GM12801 (cell line): ENCODE results near the gene RXRG.

Experiments
- TF ChIP-seq, protein P1 (sequence below): IDR thresholded peaks from one replicate; pipeline ENCODE4 v1.5.1; 2011; ENCODE audit warnings: control low read depth; ENCODE audit not compliant: insufficient read length; ENCODE audit errors: extremely low read depth

RXRG gene

DNA sequence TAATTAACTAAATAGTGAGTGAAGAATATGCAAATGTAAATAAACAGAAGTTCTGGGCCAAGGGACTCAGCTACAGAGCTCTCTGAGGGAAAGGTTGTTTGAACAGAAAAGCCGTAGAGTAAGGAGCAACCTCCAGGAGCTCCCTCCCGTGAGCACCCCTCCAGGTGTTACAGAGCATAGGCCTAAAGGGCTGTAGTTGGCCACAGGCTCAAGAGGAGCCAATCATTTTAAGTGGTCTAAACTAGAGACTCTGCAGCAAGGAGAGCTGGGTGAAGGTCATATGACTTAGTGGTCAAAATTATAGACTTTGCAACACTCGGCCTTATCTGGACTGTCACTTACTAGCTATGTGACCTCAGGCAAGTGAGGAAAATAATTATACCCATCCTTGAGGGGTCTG, 19.1 kb upstream of the RXRG start:
- TF ChIP-seq, protein P1, sequence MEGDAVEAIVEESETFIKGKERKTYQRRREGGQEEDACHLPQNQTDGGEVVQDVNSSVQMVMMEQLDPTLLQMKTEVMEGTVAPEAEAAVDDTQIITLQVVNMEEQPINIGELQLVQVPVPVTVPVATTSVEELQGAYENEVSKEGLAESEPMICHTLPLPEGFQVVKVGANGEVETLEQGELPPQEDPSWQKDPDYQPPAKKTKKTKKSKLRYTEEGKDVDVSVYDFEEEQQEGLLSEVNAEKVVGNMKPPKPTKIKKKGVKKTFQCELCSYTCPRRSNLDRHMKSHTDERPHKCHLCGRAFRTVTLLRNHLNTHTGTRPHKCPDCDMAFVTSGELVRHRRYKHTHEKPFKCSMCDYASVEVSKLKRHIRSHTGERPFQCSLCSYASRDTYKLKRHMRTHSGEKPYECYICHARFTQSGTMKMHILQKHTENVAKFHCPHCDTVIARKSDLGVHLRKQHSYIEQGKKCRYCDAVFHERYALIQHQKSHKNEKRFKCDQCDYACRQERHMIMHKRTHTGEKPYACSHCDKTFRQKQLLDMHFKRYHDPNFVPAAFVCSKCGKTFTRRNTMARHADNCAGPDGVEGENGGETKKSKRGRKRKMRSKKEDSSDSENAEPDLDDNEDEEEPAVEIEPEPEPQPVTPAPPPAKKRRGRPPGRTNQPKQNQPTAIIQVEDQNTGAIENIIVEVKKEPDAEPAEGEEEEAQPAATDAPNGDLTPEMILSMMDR = no peak

DNA sequence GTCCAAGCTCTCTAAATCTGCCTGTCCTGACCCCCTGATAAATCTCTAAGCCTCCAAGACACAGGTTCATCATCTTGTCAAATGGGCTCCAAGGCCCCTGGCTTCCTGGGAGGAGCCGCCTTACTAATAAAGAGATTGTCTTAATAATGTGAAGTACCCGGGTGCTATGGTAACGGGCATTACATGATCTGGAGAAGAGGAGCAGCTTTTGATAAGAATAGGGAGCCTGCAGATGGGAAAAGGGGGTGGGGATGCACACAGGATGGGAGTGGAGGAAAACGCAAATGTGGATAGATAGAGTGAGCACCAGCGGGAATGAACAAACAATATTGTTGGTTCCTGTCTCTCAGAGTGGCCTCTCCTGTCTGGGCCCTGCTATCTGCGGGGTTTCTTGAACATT, 11.9 kb upstream of the RXRG start:
- TF ChIP-seq, protein P1 = no peak

DNA sequence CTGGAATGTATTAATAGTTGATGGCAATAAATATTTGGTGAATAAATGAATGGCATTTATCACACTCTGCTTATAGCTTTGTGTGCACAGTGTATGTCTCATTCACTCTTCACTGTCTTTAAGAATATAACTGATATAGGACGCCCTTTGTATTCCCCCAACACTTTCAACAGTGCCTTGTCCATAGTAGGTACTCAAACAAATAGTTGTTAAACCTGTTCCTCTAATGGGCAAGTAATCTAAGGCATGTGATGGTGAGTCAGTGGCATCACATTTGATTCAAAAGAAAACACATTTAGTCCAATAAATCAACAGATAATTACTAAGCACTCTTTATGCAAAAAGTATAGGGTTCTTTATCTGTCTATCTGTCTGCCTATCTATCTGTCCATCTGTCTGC, 11.2 kb upstream of the RXRG start:
- TF ChIP-seq, protein P1 = no peak

DNA sequence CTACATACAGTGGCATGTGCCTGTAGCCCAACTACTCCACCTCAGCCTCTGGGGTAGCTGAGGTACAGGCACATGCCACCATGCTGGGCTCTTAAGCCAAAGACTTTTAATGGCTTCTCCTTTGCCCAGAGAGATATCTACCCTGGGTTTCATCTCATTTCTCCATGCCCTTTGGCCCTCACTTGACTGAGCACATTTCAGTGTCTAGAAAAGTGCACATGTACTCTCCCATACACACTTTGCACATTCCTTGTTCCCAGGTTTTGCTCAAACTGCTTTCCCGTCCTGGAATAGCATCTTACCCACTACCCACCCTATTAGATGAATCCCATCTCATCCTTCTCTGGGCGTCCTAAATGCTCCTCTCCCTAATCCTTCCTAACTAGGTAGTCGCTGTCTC, 10.2 kb upstream of the RXRG start:
- TF ChIP-seq, protein P1 = no peak

DNA sequence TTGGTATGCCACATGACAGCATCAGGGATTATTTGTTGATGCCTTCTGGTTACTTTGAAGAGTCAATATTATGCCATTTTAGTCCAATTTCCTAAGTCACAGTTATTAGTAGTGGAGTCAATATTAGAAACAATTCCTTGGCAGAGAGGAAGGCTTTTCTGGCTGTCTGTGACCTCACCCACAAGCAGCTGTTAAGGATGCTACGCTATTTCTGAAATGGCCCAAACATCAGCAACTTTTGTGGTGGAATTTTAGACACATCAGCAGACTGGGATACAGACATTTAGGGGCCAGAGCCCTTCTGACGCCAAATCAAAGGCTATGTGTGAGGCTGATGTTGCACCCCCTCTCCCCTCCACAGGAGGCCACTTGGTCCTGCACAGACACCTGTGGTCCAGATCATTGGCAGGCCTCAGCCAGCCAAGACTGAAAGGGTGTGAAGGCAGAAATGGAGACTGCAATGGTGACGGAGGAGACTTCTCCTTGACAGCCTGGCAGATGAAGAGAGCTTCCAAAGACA, 9.2 kb upstream of the RXRG start:
- TF ChIP-seq, protein P1 = no peak

DNA sequence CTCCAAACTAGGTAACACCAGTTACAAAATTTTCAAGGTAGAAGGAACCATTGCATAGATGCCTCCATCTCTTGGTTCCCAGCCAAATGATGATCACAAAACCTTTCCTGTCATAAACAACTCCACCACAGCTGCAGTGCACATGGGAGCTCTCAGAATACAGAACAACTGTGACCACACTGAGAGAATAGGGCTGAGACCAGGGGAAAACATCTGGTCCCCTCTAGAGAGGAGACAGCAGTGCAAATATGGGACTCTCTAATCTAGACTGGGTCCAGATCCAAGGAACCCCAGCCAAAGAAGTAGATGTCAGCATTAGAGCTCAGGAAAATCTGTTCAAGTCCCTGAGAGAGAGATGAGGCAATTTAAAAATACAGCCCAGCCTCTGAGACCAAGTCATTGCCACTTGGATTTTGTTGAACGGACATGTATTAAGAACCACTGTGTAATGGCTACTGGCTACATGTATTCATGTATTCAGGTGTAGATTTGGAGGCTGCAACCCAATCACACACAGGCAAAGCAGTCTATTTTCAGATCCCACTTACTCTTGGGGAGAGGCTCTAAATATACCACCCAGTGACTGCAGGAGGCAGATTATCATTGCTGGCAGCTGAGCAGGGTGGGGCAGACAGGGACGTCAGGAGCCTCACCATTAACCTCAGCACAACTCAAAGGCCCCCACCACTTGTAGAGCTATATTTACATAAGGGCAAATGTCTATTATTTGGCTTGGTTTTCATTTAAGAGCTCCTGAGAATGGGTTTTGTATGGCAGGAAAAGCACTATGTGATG, 7.6 kb upstream of the RXRG start:
- TF ChIP-seq, protein P1 = no peak

DNA sequence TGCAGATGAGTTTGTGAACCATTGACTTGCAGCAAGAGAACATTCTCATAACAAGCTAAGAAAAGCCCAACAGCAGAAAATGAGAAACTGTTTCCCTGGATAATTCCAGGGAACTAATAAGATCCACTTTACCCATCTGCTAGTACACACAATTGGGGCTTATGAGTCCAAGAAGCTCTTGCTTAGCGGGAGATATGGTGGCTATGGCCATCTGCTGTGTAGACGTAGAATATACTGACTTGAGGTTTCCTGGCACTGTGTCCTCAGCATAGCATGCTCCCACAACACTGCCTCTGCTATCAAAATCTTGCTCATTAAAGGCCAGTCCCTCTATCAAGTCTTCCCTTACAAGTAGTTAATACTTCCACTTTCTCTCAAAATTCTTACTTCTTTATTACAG, 6.8 kb upstream of the RXRG start:
- TF ChIP-seq, protein P1 = no peak
